ENCODE data around the gene SDF4. TPM values are rescaled to one million over a fixed set of nuclear protein-coding genes. Genes with fewer than 3 reads are reported as not detected.
"Not testable (repeated sequence)": the region's sequence is repeated elsewhere in the genome, so short reads cannot be mapped to it uniquely, and the experiment has no call there.

The SDF4 gene
- total RNA-seq, 4 donors from 2014 or later, result 81.7 to 121 (median 104) TPM

- TF ChIP-seq CTCF (IDR thresholded peaks at IDR 0.05) (no peak), POLR2A (IDR thresholded peaks at IDR 0.05) (no peak)
- no peak overlapping the region for H3K4me3 ChIP-seq (ENCODE audit: low read depth, poor library complexity, severe bottlenecking)
- 90 to 92% methylated on average over 4 to 32 of the region's 32 CpGs for WGBS, 2 donors
- intact Hi-C loops (cut with DNase I; ENCODE audit: low total_unique reads), result no loop called here
- no peak for DNase-seq (ENCODE audit: low spot score in 2 of 2)
These were observed 52.9 kb downstream of the SDF4 start for GRCh38 chr1:1178794-1179331.

- WGBS, 2 donors, result 82 to 86% methylated on average over 20 to 21 of the region's 21 CpGs
- TF ChIP-seq CTCF (IDR thresholded peaks at IDR 0.05), result no peak
- TF ChIP-seq POLR2A (IDR thresholded peaks at IDR 0.05), result no peak
- no peak overlapping the region for H3K4me3 ChIP-seq (ENCODE audit: low read depth, poor library complexity, severe bottlenecking)
- intact Hi-C loops (cut with DNase I; ENCODE audit: low total_unique reads), result no loop called here
- DNase-seq (ENCODE audit: low spot score in 2 of 2), result no peak
These were observed 54.2 kb downstream of the SDF4 start for GRCh38 chr1:1177452-1178206.

DNA sequence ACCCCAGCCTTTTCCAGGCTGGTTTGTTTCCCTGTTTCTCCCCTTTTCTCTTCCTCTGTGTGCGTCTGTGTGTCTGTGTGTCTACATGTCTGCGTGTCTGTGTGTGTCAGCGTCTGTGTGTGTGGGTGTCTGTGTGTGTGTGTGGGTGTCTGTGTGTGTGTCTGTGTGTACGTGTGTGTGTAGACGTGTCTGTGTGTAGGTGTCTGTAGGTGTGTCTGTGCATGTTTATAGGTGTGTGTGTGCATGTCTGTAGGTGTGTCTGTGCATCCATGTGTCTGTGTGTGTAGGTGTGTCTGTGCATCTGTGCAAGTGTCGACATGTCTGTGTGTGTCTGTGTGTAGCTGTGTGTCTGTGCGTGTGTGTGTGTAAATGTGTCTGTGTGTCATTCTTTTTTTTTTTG lies 54.9 kb downstream of the SDF4 start:
- no peak for TF ChIP-seq POLR2A (IDR thresholded peaks at IDR 0.05)
- TF ChIP-seq CTCF (IDR thresholded peaks at IDR 0.05), result no peak
- no peak overlapping the region for H3K4me3 ChIP-seq (ENCODE audit: low read depth, poor library complexity, severe bottlenecking)
- intact Hi-C loops (cut with DNase I; ENCODE audit: low total_unique reads), result no loop called here
- WGBS, 2 donors, result 62 to 75% methylated on average over 7 of the region's 7 CpGs
- DNase-seq (ENCODE audit: low spot score in 2 of 2), result no peak

- 58% methylated on average over 21 to 22 of the region's 22 CpGs for WGBS, 2 donors
- H3K4me3 ChIP-seq (ENCODE audit: low read depth, poor library complexity, severe bottlenecking); DNase-seq (ENCODE audit: low spot score in 2 of 2); intact Hi-C loops (cut with DNase I; ENCODE audit: low total_unique reads): not testable (repeated sequence)
These were observed 55.6 kb downstream of the SDF4 start for GRCh38 chr1:1176063-1176761.

GRCh38 chr1:1175221-1176062 lies 56.4 kb downstream of the SDF4 start:
- 82 to 83% methylated on average over 28 to 29 of the region's 29 CpGs for WGBS, 2 donors
- TF ChIP-seq CTCF (IDR thresholded peaks at IDR 0.05) (no peak), POLR2A (IDR thresholded peaks at IDR 0.05) (no peak)
- no peak overlapping the region for H3K4me3 ChIP-seq (ENCODE audit: low read depth, poor library complexity, severe bottlenecking)
- no peak for DNase-seq (ENCODE audit: low spot score in 2 of 2)
- intact Hi-C loops (cut with DNase I; ENCODE audit: low total_unique reads), result no loop called here

All from lower leg skin (tissue), 4 donors.